Stimulated activated CD4-positive, alpha-beta T cell treated with anti-CD3 and anti-CD28 coated beads, Interleukin-2, amount 100 ng/mL, for 24 hours (primary cell): ENCODE data around the gene CPEB4.

Source experiments
- DNase-seq, 2 donors: peaks; one replicate each; pipeline ENCODE4 v3.0.0-alpha.2; 2020

The CPEB4 gene

DNA sequence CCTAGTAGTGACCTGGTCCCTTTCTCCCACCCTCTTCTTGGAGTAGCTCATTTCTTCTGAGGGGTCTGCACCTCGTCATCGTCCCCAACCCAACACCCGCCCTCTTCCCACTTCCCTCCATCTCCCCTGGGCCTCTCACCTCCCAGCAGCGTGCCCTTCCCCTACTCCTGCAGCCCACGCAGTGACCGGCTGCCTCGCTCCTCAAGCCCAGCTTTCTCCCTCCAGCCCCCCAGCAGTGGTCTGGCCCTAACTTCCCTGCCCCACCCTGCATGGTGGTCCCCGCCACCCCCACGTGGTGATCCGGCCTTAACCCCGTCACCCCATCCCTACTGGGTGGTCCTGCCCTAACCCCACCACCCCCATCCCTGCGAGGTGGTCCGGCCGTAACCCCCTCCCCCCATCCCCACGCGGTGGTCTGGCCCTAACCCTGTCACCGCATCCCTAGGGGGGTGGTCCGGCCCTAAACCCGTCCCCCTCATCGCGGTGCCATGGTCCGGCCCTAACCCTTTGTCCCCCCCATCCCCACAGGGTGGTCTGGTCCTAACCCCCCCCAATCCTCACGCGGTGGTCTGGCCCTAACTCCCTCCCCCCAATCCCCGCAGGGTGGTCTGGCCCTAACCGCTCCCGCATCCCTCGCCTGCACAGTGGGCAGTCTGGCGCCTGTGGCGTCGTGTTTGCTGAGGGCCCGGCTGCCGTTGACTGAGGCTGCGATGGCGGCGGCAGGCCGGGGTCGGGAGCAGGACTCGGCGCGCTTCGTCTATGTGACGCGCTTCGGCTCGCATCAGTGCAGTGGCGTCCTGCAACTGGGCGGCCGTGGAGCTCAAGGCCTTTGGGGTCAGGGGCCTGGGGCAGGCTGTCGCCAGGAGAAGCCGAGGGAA, 100.6 kb downstream of the CPEB4 start, which contains the start of gene C5orf47:
TSS of gene C5orf47 (plus strand) at position 617 of the 878 bp plus-strand sequence. CDS start at position 711, 94 bp downstream.
- DNase-seq: no peak

DNA sequence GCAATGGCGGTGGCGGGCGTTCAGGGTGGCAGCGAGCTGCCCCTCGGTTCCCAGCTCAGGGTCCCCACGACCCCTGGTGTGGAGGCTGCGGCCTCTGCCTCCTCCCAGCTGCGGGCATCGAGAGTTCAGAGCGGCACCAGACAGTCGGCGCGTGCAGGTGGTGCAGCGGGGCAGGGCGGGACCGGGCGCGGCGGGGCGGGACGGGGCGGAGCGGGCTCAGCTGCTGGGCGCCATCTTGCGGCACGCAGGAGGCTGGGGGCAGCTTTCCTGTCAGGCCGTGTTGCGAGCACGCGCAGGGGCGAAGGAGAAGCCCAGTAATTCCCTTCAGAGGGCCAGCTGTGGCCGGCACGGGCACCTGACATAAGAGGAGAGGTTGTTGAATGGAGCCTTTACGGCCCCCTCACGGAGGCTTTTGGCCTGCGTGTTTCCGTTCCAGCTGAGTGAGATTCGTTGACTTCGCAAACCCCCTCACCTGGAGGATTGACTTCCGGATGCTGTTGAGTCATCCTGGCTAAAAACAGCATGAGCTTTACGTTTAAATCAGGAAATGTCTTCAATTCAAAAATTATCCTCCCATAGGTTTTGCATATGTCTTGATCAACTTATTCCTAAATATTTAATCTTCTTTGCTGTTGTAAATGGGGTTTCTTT, 101.4 kb downstream of the CPEB4 start:
- no peak for DNase-seq

DNA sequence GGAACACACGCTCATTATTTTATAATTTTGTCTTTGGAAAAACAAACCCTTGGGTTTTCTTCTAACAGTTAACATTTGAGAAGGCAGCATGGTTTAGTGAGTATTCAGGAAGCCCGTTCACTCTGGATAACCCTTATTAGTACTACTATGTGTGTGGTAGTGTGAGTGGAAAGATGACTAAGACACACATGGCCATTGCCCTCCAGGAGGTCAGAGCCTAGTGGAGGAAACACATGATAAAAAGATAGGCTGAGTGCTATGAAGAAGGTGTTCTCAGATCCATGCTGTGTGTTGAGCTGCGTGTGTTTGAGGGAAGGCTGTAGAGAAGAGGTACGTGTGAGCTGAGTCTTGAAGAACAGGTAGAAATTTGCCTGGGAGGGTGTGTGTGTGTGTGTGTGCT, 109.2 kb downstream of the CPEB4 start:
- no peak for DNase-seq

DNA sequence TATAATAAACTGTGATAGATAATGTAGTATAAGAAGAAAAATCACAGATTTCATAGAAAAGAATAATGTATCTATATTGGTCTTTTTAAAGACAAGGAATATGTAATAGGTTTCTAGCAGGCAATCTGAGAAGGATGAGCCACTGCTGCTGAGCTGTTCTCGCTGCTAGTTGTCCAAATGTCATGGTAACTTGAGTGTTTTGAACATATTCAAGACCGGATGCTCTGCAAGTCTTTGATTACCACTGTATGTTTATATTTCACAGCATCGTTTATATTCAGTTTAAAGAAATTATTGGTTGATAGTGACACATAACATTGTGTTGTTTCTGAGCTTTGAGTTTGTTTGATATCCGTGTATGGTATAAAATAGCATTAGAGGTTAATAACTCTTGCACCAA, 110.4 kb downstream of the CPEB4 start:
- DNase-seq: no peak

DNA sequence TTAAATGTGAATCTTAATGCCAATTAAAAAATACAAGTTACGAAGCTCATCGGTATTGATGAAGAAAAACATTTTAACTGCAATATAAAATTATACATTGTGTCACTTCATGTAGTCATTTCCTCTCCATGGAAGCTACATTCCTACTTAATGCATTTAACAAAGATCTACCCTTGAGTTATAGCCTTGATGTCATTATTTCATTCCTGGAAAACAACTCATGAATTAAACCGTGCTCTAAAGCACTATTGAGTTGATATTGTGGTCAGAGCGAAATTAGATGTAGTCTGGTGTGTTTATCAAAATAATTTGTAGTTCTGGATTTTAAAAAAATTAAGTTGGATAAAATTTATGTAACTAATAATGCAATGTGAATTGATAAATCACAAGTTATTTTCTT, 111.9 kb downstream of the CPEB4 start:
- no peak for DNase-seq

DNA sequence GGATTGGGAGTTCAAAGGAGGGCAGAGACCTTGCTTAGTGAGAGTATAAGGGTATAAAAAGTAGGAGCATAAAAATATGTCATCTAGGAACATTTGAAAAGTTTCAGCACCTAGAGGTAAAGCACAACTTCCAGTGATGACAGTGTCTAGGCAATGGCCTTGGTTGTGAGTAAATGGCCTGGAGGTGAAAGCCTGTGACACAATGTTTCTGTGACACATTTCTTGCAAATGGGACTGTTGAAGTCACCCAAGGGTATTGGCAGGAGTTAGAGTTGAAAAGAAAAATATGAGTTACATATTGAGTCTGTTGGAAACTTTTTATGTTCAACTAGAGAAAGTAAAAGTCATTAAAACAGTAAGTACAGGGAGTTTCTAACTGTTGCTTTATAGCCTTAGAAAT, 115.6 kb downstream of the CPEB4 start:
- DNase-seq: no peak

DNA sequence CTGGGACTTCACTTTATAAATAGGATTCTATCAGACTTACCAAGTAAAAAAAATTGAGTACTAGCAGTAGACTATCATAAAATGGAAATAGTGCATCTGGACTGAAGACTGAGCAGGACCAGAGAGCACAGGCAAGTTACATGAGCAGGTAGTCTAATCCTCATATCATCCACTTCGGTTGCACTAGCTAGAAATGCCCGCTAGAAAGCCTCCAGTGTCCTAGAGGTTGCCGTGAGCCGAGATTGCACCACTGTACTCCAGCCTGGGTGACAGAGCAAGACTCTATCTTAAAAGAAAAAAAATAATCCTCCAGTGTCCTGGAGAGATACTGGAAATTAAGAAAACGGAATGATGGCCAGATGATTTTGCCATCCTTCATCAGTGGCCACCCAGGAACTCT, 120.8 kb downstream of the CPEB4 start:
- no peak for DNase-seq

DNA sequence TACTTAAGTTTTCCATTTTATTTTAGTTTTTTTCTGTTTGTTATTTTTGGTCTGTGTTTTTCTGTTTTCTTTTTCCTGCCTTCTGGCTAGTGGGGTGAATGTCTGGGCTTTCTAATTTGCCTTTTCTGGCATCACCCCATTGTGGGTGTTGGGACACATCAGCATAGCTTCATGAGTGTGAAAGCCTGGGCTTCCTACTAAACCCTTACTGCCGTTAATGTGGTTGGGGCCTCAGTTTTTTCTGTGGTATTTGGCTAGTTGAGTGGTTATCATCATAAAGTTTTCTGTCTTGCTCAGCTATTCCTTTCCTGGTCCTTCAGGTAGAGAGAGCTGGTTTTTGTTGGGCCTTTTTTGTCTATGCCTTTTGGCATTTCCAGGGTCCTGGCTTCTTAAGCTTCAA, 122.2 kb downstream of the CPEB4 start:
- no peak for DNase-seq

DNA sequence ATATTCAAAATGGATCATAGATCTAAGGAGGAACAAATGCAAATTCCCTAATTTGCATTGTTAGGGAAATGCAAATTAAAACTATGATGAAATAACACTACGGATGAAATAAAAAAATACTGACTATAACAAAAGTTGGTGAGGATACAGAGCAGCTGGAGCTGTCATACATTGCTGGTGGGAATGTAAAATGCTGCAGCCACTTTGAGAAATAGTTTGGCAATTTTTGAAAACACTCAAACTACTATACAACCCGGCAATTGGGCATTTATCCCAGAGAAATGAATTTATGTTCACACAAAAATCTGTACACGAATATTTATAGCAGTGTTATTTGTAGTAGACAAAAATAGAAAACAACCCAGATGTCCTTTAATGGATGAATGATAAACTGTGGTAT, 123.3 kb downstream of the CPEB4 start:
- DNase-seq: no peak
